ENCODE data around the gene PGBD2. TPM values are rescaled to one million over a fixed set of nuclear protein-coding genes. Genes with fewer than 3 reads are reported as not detected.

The PGBD2 gene
- polyA plus RNA-seq, 1 donor (not counting 4 experiments of a cell fraction or from before 2014, with no cell fraction given) = 5.1 TPM

DNA sequence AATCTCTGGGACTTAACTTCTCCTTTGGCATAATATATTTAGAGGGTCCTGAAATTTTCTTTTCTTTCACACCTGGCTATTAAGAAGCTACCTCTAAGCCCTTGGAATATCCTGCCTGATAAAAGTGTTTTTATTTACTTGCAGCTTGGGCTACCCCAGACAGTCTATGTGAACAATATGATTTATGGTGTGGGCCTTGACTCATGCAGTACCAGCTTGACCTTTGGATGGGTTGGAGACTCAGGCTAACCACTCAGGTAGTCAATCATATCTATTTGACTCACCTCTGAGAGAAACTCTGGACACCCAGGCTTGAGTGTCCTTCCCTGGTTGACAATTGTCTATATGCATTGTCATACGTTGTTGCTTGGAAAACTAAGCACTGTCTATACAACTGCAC, 13.4 kb upstream of the PGBD2 start:
- TF ChIP-seq, protein P1, sequence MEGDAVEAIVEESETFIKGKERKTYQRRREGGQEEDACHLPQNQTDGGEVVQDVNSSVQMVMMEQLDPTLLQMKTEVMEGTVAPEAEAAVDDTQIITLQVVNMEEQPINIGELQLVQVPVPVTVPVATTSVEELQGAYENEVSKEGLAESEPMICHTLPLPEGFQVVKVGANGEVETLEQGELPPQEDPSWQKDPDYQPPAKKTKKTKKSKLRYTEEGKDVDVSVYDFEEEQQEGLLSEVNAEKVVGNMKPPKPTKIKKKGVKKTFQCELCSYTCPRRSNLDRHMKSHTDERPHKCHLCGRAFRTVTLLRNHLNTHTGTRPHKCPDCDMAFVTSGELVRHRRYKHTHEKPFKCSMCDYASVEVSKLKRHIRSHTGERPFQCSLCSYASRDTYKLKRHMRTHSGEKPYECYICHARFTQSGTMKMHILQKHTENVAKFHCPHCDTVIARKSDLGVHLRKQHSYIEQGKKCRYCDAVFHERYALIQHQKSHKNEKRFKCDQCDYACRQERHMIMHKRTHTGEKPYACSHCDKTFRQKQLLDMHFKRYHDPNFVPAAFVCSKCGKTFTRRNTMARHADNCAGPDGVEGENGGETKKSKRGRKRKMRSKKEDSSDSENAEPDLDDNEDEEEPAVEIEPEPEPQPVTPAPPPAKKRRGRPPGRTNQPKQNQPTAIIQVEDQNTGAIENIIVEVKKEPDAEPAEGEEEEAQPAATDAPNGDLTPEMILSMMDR (optimal IDR thresholded peaks at IDR 0.05 in 1 of 3, IDR thresholded peaks at IDR 0.05 in 1 of 3, conservative IDR thresholded peaks at IDR 0.05 in 1 of 3; ENCODE audit: extremely low read depth in 1 of 3, insufficient read depth in 2 of 3, low read length in 3 of 3) = no peak
- TF ChIP-seq EZH2 (IDR thresholded peaks at IDR 0.05; ENCODE audit: low read length) = no peak
- H3K9me3 ChIP-seq (ENCODE audit: control insufficient read depth, low read depth, low read length) = no peaks in the 10 kb centered on the region
- DNase-seq (ENCODE audit: low read depth, low spot score) = no peak
- H3K27me3 ChIP-seq (ENCODE audit: control insufficient read depth, extremely low read depth, insufficient read depth, low read length) = no peaks in the 10 kb centered on the region
- no peaks in the 10 kb centered on the region for H4K20me1 ChIP-seq (ENCODE audit: control insufficient read depth, extremely low read depth, insufficient read depth, low read length)
- no peaks in the 10 kb centered on the region for H3K79me2 ChIP-seq (ENCODE audit: control insufficient read depth, insufficient read depth, low read length)
- no peaks in the 10 kb centered on the region for H3K36me3 ChIP-seq (ENCODE audit: control insufficient read depth in 2 of 2, extremely low read depth in 1 of 2, insufficient read depth in 2 of 2, low read length in 2 of 2)
- FAIRE-seq = no peak
- H3K4me2 ChIP-seq (ENCODE audit: control insufficient read depth, extremely low read depth, insufficient read depth, low read depth, low read length) = no peak overlapping the region
- H3K4me3 ChIP-seq (ENCODE audit: control insufficient read depth in 2 of 3, extremely low read depth in 1 of 3, insufficient read depth in 2 of 3, low read depth in 1 of 3, low read length in 3 of 3) = no peak overlapping the region
- no peak overlapping the region for H2AFZ ChIP-seq (ENCODE audit: control insufficient read depth, low read length)
- dilution Hi-C loops (cut with MboI; ENCODE audit: extremely low pct_ligation_motif_present, low sequenced_read_pairs) = no loop called here
- H3K9ac ChIP-seq (ENCODE audit: control insufficient read depth, extremely low read depth, insufficient read depth, low read length) = no peak overlapping the region
- no peaks in the 10 kb centered on the region for H3K9me1 ChIP-seq (ENCODE audit: control insufficient read depth, extremely low read depth, insufficient read depth, low read length)
- H3K27ac ChIP-seq (ENCODE audit: control insufficient read depth, insufficient read depth, low read length) = no peak overlapping the region
- no peaks in the 10 kb centered on the region for H3K4me1 ChIP-seq (ENCODE audit: control insufficient read depth, extremely low read depth, insufficient read depth, low read length)

GRCh38 chr1:248894837-248895236, 11.2 kb upstream of the PGBD2 start:
- no peaks in the 10 kb centered on the region for H3K27me3 ChIP-seq (ENCODE audit: control insufficient read depth, extremely low read depth, insufficient read depth, low read length)
- H2AFZ ChIP-seq (ENCODE audit: control insufficient read depth, low read length) = no peak overlapping the region
- no peaks in the 10 kb centered on the region for H3K9me1 ChIP-seq (ENCODE audit: control insufficient read depth, extremely low read depth, insufficient read depth, low read length)
- no peak overlapping the region for H3K9ac ChIP-seq (ENCODE audit: control insufficient read depth, extremely low read depth, insufficient read depth, low read length)
- no peaks in the 10 kb centered on the region for H3K79me2 ChIP-seq (ENCODE audit: control insufficient read depth, insufficient read depth, low read length)
- H3K27ac ChIP-seq (ENCODE audit: control insufficient read depth, insufficient read depth, low read length) = no peak overlapping the region
- H3K36me3 ChIP-seq (ENCODE audit: control insufficient read depth in 2 of 2, extremely low read depth in 1 of 2, insufficient read depth in 2 of 2, low read length in 2 of 2) = no peaks in the 10 kb centered on the region
- dilution Hi-C loops (cut with MboI; ENCODE audit: extremely low pct_ligation_motif_present, low sequenced_read_pairs) = no loop called here
- H4K20me1 ChIP-seq (ENCODE audit: control insufficient read depth, extremely low read depth, insufficient read depth, low read length) = no peaks in the 10 kb centered on the region
- FAIRE-seq (no peak), DNase-seq (ENCODE audit: low read depth, low spot score) (no peak)
- no peaks in the 10 kb centered on the region for H3K9me3 ChIP-seq (ENCODE audit: control insufficient read depth, low read depth, low read length)
- no peaks in the 10 kb centered on the region for H3K4me1 ChIP-seq (ENCODE audit: control insufficient read depth, extremely low read depth, insufficient read depth, low read length)
- TF ChIP-seq, protein P1 (optimal IDR thresholded peaks at IDR 0.05 in 1 of 3, IDR thresholded peaks at IDR 0.05 in 1 of 3, conservative IDR thresholded peaks at IDR 0.05 in 1 of 3; ENCODE audit: extremely low read depth in 1 of 3, insufficient read depth in 2 of 3, low read length in 3 of 3) = no peak
- no peak for TF ChIP-seq EZH2 (IDR thresholded peaks at IDR 0.05; ENCODE audit: low read length)
- H3K4me2 ChIP-seq (ENCODE audit: control insufficient read depth, extremely low read depth, insufficient read depth, low read depth, low read length) = no peak overlapping the region
- H3K4me3 ChIP-seq (ENCODE audit: control insufficient read depth in 2 of 3, extremely low read depth in 1 of 3, insufficient read depth in 2 of 3, low read depth in 1 of 3, low read length in 3 of 3) = no peak overlapping the region

Data from keratinocyte (primary cell).